Left kidney (tissue), 2 donors: Measurements from ENCODE around the gene TMEM266. TPM values are rescaled to one million over a fixed set of nuclear protein-coding genes. Genes with fewer than 3 reads are reported as not detected.

Source experiments
- DNase-seq: peaks from one replicate; pipeline ENCODE4 v3.0.0-alpha.2; 2013
- polyA plus RNA-seq: library from polyadenylated mRNA; unstranded; fragments of 120-200 nt; gene quantifications from one replicate; pipeline ENCODE4 v1.2.1, GENCODE V29; 2013; ENCODE audit not compliant: insufficient read length

Gene TMEM266
- polyA plus RNA-seq, 1 donor, result 12.3 TPM

DNA sequence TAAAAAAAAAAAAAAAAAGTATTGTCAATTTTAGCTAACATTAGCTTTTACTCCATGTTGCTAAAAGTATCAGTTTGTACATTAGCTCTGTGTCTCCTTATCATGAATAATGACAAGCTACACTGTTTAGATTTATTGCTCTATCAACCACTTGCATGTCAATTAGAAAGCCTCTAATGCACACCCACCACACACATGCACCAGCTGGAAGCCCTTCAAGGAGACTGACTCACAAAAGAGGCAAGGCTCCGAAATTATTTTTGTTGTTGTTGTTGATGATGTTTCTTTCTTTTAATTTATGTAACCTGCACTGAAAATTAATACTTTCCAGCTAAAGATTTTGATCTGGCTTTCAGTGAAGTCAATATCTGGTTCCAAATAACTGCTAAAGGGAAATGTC lies 180.0 kb downstream of the TMEM266 start:
- DNase-seq, result no peak

DNA sequence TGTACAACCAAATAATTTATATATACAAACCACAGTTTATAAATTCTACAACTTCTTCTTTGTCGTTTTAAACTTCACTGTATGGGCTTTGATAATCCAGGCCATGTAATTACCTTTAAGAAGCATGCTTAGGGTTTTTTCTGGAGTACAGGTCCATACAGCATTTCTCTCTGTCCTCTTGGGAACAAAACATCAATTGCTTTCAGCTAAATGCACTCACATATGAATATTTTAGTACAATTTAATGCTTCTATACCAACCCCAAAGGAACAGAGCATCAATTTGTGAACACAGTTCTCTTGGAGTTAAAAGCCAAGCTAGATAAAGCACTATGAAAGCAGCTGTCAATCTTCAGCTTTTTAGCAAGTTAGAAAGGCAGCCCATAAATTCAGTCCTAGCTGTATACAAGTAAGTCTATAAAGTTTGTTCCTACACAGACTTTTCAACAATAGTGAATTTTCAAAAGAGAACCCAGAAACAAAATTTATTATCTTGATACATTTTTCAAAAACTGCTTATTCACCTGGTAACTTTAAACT lies 185.4 kb downstream of the TMEM266 start:
- DNase-seq, result no peak

DNA sequence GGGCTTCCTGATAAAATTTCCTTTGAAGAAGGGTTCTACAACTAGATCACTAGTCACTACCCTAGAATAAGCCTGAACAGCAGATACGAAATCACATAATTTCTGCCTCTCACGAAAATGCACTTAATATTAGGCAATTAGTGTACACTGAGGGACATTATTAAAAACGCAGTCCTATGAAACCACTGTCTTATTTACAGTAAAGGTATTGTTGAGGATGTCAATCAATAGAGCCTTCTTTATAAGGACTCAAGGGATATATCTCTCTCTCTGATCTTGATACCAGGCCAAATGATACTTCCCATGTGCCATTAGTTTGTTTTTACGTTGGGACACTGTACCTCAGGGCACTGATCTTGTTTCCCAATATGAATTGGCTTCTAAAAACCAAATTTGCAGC lies 191.9 kb downstream of the TMEM266 start:
- no peak for DNase-seq

DNA sequence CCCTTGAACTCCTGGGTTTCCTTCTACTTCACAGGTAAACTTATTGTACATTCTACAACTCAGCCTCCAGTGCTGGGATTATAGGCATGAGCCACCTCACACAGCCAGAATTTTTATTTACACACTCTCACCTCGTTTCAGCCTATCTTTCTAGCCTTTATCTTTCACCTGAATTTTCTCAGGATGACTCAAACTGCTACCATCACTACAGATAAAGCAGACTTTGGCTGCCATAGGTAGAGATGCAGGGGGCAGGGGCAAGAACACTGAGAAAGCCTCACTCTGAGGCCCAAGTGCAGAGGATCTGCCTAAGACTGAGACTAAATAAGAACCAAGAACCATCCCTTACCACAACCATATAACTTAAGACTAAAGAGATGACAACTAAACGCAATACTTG lies 192.5 kb downstream of the TMEM266 start:
- DNase-seq, result no peak

DNA sequence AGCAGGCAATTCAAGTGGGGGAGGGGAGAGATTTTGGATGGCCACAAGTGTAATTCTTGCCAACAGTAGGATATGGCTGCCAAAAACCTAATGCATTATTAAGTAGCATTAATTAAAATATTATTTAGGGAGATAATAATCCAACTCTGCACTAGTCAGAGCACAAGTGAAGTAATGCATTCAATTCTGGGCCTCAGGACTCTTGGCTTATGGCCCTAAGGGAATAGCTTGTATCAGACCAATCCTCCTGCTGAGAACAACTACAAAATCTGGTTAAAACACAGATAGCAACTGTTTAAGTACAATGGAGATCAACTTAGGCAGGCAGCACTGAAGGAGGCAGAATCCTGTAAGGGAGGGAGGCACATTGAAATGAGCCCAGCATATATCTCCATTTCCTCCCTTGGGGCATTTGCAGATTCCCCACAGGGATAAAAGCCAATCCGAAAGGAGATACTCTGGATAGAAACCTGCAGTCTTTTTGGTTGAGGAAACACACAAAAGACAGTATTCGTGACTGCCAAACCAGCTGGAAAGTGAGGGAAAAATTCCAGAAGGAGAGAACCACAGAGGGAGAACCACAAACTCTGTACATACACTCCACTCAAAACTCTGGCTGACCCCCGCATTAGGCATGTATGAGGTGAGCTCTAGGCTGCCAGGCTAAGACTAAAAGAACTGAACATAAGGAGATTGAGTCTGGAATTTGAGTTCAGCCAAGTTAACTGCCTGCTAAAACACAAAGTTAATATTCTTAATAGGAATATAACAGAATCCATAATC lies 194.1 kb downstream of the TMEM266 start:
- no peak for DNase-seq

Other genes starting within 250 kb of the TMEM266 start
- 60.4 TPM for gene UBE2Q2, start 216.5 kb upstream of the TMEM266 start, polyA plus RNA-seq
- 52.2 TPM for gene FBXO22, start 156.1 kb upstream of the TMEM266 start, polyA plus RNA-seq
- 10.2 TPM for gene NRG4, start 47.6 kb upstream of the TMEM266 start, polyA plus RNA-seq